CD1c-positive myeloid dendritic cell (primary cell): ENCODE measurements around the gene MRPL21.
A peak's percentile ranks its signal among the peaks of the same experiment; 100 is the strongest.

Experiments used
- DNase-seq: peaks from one replicate; pipeline ENCODE4 v3.0.0-alpha.2; 2016; ENCODE audit errors: extremely low spot score

MRPL21 gene

GRCh38 chr11:68935066-68935465 is 31.4 kb upstream of the MRPL21 start:
- DNase-seq = no peak

DNA sequence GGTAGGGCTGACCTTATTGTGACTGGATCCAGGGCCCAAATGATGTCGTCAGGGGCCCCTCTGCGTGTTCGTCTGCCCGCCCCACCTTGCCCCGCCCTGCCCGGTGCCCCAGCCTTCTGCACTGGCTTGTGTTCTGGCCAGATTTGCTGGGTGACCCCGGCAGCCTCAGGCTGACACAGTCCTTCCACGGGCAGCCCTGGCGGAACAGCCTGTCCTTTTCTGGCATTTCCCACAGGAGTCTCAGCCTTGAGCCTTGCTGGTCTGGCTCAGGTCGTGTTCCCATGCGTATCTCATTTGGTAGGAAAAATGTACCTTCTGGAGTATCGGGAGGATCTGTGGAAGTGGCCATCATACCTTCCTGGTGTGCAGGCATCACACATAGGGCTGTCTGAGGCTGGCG is 31.0 kb upstream of the MRPL21 start:
- DNase-seq = no peak

DNA sequence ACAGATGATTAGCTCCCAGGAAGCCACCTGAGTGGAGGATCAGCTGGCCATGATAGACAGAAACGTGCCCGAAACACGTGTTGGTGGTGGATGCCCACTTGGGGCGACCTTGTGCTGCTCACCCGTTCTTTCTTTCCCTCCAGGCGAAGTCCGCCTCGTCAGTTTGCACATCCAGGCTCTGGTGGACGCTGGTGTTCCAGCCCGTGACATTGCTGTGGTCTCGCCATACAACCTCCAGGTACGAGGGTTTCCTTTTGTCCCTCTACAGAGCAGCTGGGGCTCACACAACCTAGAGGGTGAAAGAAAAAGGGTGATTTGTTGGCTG is 30.7 kb upstream of the MRPL21 start:
- no peak for DNase-seq

DNA sequence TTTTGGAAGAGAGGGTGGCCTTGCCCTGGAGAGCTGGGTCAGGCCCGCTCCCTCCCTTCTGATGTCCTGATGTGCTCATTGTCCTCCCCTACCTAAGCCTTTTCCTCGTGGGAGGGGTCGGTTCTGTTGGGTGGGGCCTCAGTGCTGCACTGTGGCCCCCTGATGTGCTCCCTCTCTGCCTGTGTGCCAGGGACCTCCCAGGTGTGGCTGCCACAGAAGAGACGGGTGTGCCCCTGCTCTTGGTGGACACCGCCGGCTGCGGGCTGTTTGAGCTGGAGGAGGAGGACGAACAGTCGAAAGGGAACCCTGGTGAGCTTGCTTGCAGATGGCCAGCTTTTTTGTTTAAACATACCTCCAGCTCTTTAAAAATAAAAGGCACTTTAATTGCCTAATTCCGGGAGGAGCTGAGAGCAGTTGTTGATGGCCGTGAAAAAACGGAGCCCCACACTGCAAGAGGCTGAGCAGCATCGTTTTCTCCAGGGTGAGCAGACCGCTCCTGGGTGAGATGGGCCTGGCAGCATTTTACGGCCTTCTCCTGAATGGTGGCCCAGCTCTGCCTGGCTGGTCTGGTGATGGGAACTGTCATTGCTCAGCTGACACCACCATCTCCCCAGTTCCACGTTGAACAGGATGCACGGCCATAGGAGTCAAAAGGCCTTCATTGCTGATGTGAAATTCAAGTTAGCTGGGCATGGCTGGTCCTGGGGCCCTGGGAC is 30.1 kb upstream of the MRPL21 start:
- DNase-seq = no peak

DNA sequence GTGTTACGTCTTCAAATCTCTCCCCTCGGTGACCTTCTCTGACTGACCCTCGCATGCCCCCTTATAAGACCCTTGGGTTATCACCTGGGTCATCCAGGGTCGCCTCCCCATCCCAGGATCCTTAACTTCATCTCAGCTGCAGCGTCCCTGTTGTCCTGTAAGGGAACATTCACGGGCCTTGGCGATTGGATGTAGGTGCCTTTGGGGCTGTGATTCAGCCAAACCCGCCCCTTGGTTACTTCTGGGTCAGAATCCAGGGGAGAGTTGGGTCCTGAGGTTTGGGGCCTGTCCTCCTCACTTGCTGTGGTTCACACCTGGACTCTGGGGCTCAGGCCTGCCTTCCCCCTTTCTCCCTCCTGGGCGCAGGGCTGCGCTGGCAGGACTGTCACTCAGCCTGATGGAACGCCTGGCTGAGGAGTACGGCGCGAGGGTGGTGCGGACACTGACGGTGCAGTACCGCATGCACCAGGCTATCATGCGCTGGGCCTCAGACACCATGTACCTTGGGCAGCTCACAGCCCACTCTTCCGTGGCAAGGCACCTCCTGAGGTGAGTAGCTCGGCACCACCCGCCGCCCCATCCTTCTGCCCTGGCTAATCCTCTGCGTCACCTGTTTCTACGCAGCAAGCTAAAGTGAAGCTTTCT is 29.4 kb upstream of the MRPL21 start:
- no peak for DNase-seq

- DNase-seq = no peak
Measured at GRCh38 chr11:68932358-68932757, 28.7 kb upstream of the MRPL21 start.

DNA sequence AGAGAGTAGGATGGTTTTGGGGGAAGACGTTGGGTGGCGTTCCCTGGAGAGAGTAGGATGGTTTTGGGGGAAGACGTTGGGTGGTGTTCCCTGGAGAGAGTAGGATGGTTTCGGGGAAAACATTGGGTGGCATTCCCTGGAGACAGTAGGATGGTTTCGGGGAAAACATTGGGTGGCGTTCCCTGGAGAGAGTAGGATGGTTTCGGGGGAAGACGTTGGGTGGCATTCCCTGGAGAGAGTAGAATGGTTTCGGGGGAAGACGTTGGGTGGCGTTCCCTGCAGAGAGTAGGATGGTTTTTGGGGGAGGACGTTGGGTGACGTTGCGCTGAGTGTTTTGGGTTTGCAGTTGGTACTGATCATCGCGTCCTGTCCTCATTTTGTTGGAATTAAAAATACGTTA is 28.3 kb upstream of the MRPL21 start:
- no peak for DNase-seq

GRCh38 chr11:68930991-68931855 is 27.6 kb upstream of the MRPL21 start:
- DNase-seq = no peak

GRCh38 chr11:68929706-68930570 is 26.3 kb upstream of the MRPL21 start:
- DNase-seq = peak; percentile 22

DNA sequence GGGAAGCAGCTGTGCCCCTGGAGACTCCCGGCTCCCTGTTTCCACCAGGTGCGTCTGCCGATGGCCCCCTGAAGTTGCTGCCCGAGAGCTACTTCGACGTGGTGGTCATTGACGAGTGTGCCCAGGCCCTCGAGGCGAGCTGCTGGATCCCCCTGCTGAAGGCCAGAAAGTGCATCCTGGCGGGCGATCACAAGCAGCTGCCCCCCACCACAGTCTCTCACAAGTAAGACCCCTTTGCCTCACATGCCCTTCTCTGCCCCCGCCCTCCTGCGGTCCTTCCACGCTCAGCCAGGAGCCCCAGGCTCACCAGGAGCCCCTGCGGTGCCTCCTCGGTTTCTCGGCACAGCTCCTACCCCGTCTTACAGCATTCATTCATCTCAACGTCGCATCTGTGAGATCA is 25.5 kb upstream of the MRPL21 start:
- DNase-seq = no peak

DNA sequence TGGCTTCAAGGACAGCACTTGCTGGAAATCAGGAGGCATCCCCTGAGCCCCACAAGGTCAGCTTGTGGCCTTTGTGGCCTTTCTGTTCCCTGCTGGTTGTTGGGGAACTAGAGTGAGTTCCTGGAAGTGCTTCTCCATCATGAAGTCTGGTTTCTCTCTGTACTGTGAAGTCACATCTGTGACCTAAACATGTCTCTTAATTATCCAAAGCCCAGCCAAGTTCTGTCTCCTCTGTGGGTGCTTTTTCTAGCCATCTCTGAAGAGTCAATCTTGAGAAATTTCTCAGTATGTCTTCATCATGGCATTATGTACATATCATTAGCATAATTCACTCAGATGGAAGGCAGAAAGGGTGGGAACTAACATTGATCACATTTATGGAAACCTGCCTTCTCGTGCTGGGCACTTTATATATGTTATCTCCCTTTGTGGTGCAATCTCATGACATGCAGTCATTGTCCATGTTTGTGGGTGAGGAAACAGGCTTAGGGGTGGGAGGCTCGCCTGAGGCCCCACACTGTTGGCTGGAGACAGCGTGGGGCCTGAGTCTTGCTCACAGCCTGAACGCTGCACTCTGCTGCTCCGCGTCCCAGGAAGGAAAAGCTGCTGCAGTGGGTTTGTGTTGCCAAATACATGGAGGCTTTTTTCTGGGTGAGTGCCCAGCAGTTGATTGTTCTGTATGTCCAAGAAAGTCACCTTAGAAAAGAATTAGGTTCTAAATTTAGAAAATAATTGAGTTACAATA is 24.7 kb upstream of the MRPL21 start:
- peak; percentile 82 for DNase-seq

DNA sequence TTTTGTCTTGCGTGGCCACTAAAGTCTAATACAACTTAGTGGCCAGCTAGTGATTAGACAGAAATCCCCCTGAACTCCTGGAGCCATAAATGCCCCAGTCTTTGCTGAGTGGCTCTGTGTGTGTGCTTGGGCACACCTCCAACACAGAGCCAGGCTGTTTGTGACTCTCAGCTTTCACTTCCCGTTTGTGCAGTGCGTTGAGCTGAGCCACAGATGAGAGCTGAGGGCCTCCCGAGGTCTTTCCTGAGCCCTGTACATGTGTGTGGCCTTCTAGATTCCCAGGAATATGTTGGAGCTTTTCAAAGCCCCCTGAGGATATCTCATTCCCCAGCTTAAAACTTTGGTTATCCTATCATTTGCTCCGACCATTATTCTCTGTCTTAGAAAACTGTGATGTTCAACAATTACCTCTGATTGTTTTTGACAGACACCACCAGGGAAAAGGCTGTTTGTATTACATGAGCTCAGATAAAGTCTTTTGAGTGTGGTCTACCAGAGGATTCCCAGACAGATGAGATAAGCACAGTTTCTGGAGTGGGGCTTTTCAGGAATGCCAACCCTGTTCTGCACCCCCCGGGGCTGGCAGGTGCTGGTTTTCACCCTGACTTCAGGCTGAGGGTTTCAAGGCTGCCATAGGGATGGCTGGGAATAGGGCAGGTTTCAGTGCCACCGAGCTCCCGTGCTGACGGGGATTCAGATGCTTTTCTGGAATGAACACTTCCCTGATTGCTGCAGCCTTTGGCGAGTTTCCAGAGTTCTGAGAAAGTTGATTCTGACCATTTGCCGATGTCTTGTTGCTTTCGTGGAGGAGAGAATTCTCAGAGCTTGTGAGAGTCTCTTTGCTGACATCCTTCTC is 23.9 kb upstream of the MRPL21 start:
- DNase-seq = peak; percentile 79

- no peak for DNase-seq
Measured at GRCh38 chr11:68925611-68926010, 22.0 kb upstream of the MRPL21 start.

GRCh38 chr11:68924073-68924925 is 20.7 kb upstream of the MRPL21 start:
- DNase-seq = no peak

DNA sequence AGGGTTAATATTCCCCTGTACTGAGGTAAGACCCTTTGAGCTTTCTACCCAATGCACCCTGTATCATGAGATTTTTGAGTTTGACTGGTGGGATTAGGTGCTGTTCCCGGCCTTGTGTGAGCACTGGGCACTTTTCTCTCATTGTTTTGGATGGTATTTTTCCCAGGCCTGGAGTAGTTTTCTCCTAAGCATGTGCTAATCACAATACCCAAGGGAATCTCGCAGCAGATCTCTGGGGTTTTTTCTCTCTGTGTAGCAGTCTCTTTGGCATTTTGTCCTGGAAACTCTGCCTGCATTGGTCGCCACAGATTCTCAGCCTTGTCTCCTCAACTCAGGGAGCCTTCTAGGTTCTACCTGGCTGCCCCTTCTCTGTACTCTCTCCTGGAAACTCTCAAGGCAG is 20.0 kb upstream of the MRPL21 start:
- no peak for DNase-seq

DNA sequence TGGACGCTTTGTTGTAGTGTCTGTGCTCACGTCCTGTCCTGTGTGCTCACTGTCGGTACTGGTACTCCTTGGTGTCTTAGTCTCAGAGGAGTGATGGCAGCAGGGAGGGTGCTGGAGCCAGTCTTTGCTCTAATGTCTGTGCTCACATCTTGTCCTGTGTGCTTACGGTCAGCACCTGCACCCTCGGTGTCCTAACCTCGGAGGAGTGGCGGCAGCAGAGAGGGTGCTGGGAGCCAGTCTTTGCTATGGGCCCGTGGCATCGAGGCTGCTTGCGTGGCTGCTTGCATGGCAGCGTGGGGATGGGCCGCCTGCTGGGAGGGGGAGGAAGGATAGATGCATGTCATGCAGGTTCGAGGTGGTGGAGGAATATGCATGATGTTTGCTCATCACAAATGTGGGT is 12.8 kb upstream of the MRPL21 start:
- DNase-seq = no peak

DNA sequence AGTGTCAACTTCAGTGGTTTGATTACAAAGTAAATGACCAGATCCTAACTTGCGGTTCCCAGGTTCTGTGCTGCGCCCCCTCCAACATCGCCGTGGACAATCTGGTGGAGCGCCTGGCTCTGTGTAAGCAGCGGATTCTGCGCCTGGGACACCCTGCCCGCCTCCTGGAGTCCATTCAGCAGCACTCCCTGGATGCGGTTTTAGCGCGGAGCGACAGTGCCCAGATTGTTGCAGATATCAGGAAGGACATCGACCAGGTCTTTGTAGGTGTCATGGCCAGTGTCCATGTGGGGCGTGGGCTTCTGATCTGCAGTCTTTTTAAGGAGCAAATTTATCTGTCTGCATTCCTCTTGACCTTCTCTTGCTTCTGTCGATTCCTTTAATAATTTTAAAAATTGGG is 11.1 kb upstream of the MRPL21 start:
- DNase-seq = no peak

- no peak for DNase-seq
Measured at GRCh38 chr11:68913188-68913587, 9.6 kb upstream of the MRPL21 start.

- DNase-seq = no peak
Measured at GRCh38 chr11:68912254-68912653, 8.6 kb upstream of the MRPL21 start.
